Aorta (tissue), 5 donors: Measurements from ENCODE around the gene PRRX1. TPM values are rescaled to one million over a fixed set of nuclear protein-coding genes. Genes with fewer than 3 reads are reported as not detected.

Experiments
- ATAC-seq: fragments of 200-7000 bp; cut with Tn5 transposase; one replicate; pipeline ENCODE4 v1.9.1; 2022; ENCODE audit warnings: moderate library complexity; ENCODE audit not compliant: low FRiP score
- DNase-seq, 2 donors: peaks; one replicate each; pipeline ENCODE4 v3.0.0-alpha.2; 2020
- H3K27ac ChIP-seq, 2 donors: one replicate each; pipeline ENCODE4 v1.5.1; 2013; ENCODE audit warnings: low read length in 2 of 2, mild to moderate bottlenecking in 2 of 2, moderate library complexity in 2 of 2, control low read depth in 1 of 2, inconsistent platforms in 1 of 2, low read depth in 1 of 2
- H3K27me3 ChIP-seq, 2 donors: one replicate each; pipeline ENCODE4 v1.6.1; 2013; ENCODE audit warnings: control low read depth in 1 of 2, low read length in 1 of 2, mild to moderate bottlenecking in 1 of 2, moderate library complexity in 1 of 2; ENCODE audit not compliant: insufficient read depth in 2 of 2, control insufficient read depth in 1 of 2
- H3K36me3 ChIP-seq, 2 donors: one replicate each; pipeline ENCODE4 v1.6.1; 2013; ENCODE audit warnings: control low read depth in 1 of 2, low read length in 1 of 2, mild to moderate bottlenecking in 1 of 2; ENCODE audit not compliant: insufficient read depth in 2 of 2, control insufficient read depth in 1 of 2
- H3K4me1 ChIP-seq, 2 donors: one replicate each; pipeline ENCODE4 v1.6.1; 2013; ENCODE audit warnings: low read length in 2 of 2, control low read depth in 1 of 2, mild to moderate bottlenecking in 1 of 2, moderate library complexity in 1 of 2; ENCODE audit not compliant: insufficient read depth in 2 of 2, control insufficient read depth in 1 of 2
- H3K4me3 ChIP-seq, 2 donors: one replicate each; pipeline ENCODE4 v1.5.1; 2013; ENCODE audit warnings: low read length in 2 of 2, control low read depth in 1 of 2, mild to moderate bottlenecking in 1 of 2
- H3K9me3 ChIP-seq: one replicate; pipeline ENCODE4 v1.6.1; 2013; ENCODE audit warnings: mild to moderate bottlenecking, low read length; ENCODE audit not compliant: control insufficient read depth
- WGBS, 2 donors: extraction: QIAGEN DNeasy Blood & Tissue Kit; methylation state at CpG; one replicate each; pipeline ENCODE4 v1.1.7; 2013; 5-methylcytosine and 5-hydroxymethylcytosine counted together
- intact Hi-C, 2 donors: fragments of 100-400 bp; cut with DNase I; formaldehyde crosslinking; loops; one replicate each; pipeline versions ENCODE4 v1.14.2 to v1.15.0; 2022
- polyA plus RNA-seq, 2 donors: library from polyadenylated mRNA; stranded (reverse); fragments of 200-250 nt; gene quantifications; one replicate each; pipeline ENCODE4 v1.2.3, GENCODE V29; 2013
- total RNA-seq, 2 donors: library from RNA; stranded (reverse); fragmentation: NEBNext Ultra II Directional; extraction: Animal tissue kit (Norgen Biotek cat#: 25700); gene quantifications; one replicate each; pipeline ENCODE4 v1.2.1, GENCODE V29; 2021
- donor health status: healthy with polysubstance abuse.
- donor health status: Bipolar disorder and iron deficiency.
- donor health status: DM: no; HTN: no; CAD: no.
- donor health status: DM: no; HTN: no; CAD: no.
- donor health status: DM: yes; HTN: yes; CAD: no.

Gene PRRX1
- total and polyA plus RNA-seq, 4 donors = 15.2 to 272 (median 105) TPM

DNA sequence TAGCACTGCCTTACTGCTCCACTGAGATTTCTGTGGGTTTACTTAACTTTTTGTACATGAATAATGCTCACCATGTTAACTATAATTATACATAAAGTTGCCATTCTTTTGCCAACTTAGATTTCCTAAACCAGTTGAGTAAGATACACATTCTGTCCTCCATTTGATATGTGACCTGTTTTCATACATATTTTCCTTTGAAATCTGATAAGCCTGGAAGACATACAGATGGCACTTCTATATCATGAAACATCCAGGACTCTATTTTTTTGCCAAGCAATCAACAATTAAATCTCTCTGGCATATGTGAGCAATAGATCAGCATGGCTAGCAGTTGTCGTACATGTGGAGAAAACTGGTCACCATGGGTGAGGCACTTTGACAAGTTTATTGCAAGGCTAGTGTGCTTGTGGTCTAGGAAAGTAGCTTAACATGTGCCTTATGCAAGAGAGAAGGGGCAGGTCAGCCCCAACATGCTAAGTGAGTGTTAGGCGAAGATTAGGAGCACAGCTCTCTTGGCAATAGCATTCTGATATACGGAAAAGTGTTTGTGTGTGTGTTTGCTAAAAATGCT, 14.2 kb downstream of the PRRX1 start:
- H3K4me1 ChIP-seq = peaks cover 0 to 14% of the 10 kb centered on the region in 2 donors
- no peak overlapping the region for H3K4me3 ChIP-seq
- WGBS, 2 donors = 84 to 85% methylated on average over 3 of the region's 3 CpGs
- H3K27me3 ChIP-seq = no peaks in the 10 kb centered on the region
- DNase-seq (no peak), ATAC-seq (no peak)
- intact Hi-C loops = loop anchor here in 1 of 2 donors (10.0 kb wide), 1 partner anchor 47 kb away; no protein-coding TSS in a partner anchor
- no peaks in the 10 kb centered on the region for H3K9me3 ChIP-seq
- no peaks in the 10 kb centered on the region for H3K36me3 ChIP-seq
- no peak overlapping the region for H3K27ac ChIP-seq

DNA sequence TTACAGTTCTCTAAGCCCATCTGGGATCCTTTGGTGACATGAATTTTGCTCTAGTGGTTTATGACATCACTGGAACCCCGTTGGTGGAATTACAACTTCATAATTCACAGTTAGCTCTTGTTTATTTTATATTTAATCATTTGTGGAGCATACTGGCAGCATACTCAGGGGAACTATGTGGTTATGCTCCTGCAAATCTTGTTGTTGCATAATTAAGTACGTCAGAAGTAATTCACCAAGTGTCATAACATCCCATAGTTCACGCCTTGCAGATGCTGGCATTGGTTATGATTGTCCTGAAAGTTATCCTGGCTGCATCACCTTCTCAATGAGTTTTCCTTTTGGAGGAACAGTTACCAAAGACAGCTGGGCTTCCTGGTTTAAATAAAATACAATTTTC, 16.5 kb downstream of the PRRX1 start:
- WGBS, 2 donors = 72 to 75% methylated on average over 3 of the region's 3 CpGs
- Histone ChIP-seq H3K27me3 (no peaks in the 10 kb centered on the region), H3K36me3 (no peaks in the 10 kb centered on the region), H3K4me1 (peaks cover 0 to 14% of the 10 kb centered on the region in 2 donors), H3K27ac (no peak overlapping the region), H3K9me3 (no peaks in the 10 kb centered on the region), H3K4me3 (no peak overlapping the region)
- intact Hi-C loops = no loop called here
- no peak for ATAC-seq
- DNase-seq = no peak

DNA sequence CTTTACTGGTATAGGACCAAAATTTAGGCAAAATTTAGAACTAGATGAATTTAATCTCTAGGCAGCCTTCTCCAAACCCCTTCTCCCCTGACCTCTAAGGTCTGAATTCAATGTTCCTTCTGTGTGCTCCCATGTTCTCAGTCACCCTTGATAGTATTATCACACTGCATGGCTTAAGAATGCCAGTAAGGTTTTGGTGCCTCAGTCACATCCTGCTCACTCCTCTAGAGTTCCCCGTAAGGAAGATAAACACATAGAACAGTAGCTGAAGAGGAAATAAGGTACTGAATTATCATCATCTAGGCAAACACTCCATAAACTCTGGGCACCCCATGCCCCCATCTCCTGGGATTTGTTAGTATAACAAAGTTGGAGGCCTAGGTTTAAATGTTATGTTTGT, 18.2 kb downstream of the PRRX1 start:
- H3K36me3 ChIP-seq = no peaks in the 10 kb centered on the region
- no peak for DNase-seq
- intact Hi-C loops = no loop called here
- peak; percentile 34 for ATAC-seq
- no peaks in the 10 kb centered on the region for H3K9me3 ChIP-seq
- H3K4me3 ChIP-seq = no peak overlapping the region
- peaks cover 0 to 11% of the 10 kb centered on the region in 2 donors for H3K4me1 ChIP-seq
- H3K27me3 ChIP-seq = no peaks in the 10 kb centered on the region
- H3K27ac ChIP-seq = no peak overlapping the region
- 40 to 76% methylated on average over 1 of the region's 1 CpG for WGBS, 2 donors

DNA sequence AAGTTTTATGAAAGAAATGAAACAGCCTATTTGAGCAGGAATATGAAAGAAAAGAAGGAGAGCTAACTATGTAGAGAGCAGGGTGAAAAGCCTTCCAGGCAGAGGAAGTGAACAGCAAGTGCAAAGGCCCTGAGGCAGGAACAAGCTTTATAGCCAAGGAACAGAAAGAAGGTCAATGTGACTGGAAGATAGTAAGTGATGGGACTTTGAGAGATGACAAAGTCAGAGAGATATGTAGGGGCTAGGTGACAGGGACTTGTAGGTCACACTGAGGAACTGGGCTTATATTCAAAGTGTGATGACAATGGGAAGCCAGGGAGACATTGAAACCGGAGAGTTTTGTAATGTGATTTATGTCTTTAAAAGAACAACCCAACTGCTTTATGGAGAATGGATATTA, 18.9 kb downstream of the PRRX1 start:
- DNase-seq (no peak), ATAC-seq (no peak)
- Histone ChIP-seq H3K4me1 (peaks cover 0 to 11% of the 10 kb centered on the region in 2 donors), H3K27me3 (no peaks in the 10 kb centered on the region), H3K36me3 (no peaks in the 10 kb centered on the region), H3K27ac (no peak overlapping the region), H3K4me3 (no peak overlapping the region), H3K9me3 (no peaks in the 10 kb centered on the region)
- 81 to 85% methylated on average over 1 of the region's 1 CpG for WGBS, 2 donors
- intact Hi-C loops = no loop called here

DNA sequence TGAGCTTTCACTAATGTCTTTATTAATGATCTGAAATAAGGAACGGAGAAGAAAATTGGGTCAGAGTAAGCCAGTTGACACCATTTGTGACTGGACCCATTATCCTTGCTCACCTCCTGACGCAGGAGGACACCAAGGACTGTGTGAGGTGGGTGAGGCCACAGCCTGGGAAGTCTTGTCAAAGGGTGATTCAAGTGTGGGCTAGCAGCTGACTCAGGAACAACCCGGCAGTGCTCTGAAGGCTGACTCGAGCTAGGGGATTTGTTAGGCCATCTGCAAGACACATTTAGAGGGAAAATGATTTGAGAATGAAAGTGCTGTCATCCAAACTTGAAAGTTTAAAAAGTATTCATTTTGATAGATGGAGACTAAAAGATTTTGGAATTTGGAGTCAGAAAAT, 21.2 kb downstream of the PRRX1 start:
- H3K4me1 ChIP-seq = peaks cover 1 to 8% of the 10 kb centered on the region in 2 donors
- no peak for ATAC-seq

DNA sequence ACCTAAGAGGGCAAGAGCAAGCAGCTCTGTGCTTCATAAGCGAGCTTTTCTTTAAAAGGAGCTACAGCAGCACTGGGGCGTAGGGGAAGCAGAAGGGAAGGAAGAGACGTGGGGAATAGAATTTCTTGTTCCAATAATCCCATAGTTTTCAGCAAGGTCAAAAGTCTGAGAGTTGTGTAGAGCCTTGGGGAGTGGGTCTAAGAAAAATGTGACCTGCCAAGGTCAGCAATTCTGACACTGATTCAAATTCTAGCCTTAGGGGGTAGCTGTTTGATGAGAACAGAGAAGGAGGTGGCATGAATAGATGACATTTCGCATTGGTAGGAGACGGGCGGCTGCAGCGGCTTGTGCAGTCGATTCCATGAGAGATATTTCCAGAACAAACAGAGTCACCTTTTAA, 22.4 kb downstream of the PRRX1 start:
- Histone ChIP-seq H3K36me3 (no peaks in the 10 kb centered on the region), H3K27me3 (no peaks in the 10 kb centered on the region), H3K4me3 (no peak overlapping the region), H3K27ac (no peak overlapping the region), H3K4me1 (peaks cover 2 to 3% of the 10 kb centered on the region in 2 donors), H3K9me3 (no peaks in the 10 kb centered on the region)
- DNase-seq (no peak), ATAC-seq (no peak)
- WGBS, 2 donors = 88 to 91% methylated on average over 8 of the region's 8 CpGs
- intact Hi-C loops = no loop called here

More for the DNA sequence above, 21.2 kb downstream of the PRRX1 start:
- H3K27me3 ChIP-seq = no peaks in the 10 kb centered on the region
- 67 to 91% methylated on average over 4 of the region's 4 CpGs for WGBS, 2 donors
- DNase-seq = no peak
- intact Hi-C loops = no loop called here
- no peaks in the 10 kb centered on the region for H3K36me3 ChIP-seq
- H3K9me3 ChIP-seq = no peaks in the 10 kb centered on the region
- H3K27ac ChIP-seq = no peak overlapping the region
- no peak overlapping the region for H3K4me3 ChIP-seq

DNA sequence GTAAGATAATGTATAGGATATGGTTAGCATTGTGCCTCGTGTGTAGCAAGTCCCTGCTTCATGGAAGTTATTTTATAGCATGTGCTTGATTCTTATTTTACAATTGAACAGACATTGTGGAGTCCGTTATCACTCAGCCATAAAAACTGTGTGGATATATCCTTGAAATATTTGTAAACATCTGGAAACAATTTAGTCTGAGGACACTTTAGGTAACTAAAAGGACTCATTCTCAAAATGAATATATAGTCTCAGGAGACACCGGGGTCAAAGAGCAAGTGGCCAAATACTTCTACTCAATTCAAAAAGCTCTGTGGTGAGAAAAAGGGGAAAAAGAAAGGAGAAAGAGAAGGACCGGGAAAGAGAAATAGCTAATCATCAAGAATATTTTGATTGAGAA, 23.7 kb downstream of the PRRX1 start:
- 94 to 95% methylated on average over 4 of the region's 4 CpGs for WGBS, 2 donors
- no peak for ATAC-seq
- no peak for DNase-seq
- no peaks in the 10 kb centered on the region for H3K36me3 ChIP-seq
- no peaks in the 10 kb centered on the region for H3K9me3 ChIP-seq
- H3K4me1 ChIP-seq = peaks cover 1 to 2% of the 10 kb centered on the region in 2 donors
- H3K4me3 ChIP-seq = no peak overlapping the region
- intact Hi-C loops = no loop called here
- H3K27ac ChIP-seq = no peak overlapping the region
- H3K27me3 ChIP-seq = no peaks in the 10 kb centered on the region

DNA sequence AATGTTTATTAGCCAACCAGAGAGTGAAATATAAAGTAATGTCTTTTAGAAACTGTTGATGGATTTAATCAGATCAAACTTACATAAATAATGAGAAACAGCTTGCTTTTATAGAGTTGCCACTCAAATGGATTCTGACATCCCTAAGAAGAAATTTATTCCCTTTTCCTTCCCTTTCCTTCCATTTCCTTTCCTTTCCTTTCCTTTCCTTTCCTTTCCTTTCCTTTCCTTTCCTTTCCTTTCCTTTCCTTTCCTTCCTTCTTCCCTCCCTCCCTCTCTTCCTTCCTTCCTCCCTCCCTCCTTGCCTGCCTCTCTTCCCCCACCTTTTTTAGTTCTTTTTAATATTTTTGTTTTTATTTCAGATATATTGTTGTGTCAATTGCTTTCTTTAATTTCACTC, 27.3 kb downstream of the PRRX1 start:
- Histone ChIP-seq H3K9me3 (no peaks in the 10 kb centered on the region), H3K27me3 (no peaks in the 10 kb centered on the region), H3K4me3 (no peak overlapping the region), H3K36me3 (no peaks in the 10 kb centered on the region), H3K4me1 (peaks cover 3 to 4% of the 10 kb centered on the region in 2 donors), H3K27ac (no peak overlapping the region)
- no peak for DNase-seq
- ATAC-seq = no peak
- intact Hi-C loops = no loop called here

DNA sequence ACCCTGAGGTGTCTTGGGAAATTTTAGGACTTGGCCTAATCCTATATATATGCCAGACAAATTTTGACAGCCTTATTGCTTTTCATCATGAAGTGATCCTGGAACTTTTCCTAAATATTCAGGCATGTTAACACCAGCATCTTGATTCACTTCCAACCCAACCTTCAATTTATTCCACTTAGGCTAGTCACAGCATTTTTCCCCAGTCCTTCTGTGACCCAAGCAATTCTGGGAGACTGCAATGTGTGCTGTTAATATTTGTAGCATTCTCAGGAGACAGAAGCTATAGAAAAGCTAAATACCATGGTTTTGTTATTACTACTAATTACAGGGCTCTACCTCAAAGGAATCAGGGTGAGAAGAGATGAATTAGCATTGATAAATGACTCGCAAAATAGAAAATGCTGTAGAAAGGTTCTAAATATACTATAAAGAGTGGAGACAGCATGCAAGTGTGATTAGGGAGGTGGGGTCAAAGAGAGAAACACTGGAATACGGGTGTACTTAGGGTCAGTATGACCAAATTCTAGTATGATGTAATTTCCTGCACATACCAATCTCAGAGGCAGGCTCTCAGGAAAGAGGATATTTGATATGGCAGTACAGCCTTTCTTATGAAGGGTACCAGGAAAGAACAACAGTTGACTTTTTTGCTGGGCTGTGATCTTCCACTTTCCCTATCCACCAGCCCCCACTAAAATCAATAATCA, 29.1 kb downstream of the PRRX1 start:
- Histone ChIP-seq H3K4me1 (peaks cover 3 to 4% of the 10 kb centered on the region in 2 donors), H3K27me3 (no peaks in the 10 kb centered on the region), H3K9me3 (no peaks in the 10 kb centered on the region), H3K36me3 (no peaks in the 10 kb centered on the region), H3K27ac (peak overlapping the region in 1 of 2 donors; percentile 75), H3K4me3 (no peak overlapping the region)
- no peak for DNase-seq
- intact Hi-C loops = no loop called here
- WGBS, 2 donors = 27 to 28% methylated on average over 2 of the region's 2 CpGs
- peak; percentile 58 for ATAC-seq
